GM12801 (cell line): ENCODE results near the gene ABI3.

ENCODE experiments used
- CTCF ChIP-seq: IDR thresholded peaks from one replicate; pipeline ENCODE4 v1.5.1; 2011; ENCODE audit warnings: control low read depth; ENCODE audit not compliant: insufficient read length; ENCODE audit errors: extremely low read depth

Gene ABI3

GRCh38 chr17:49266233-49266632 is 55.7 kb downstream of the ABI3 start:
- no peak for TF ChIP-seq CTCF

- no peak for TF ChIP-seq CTCF
Measured at GRCh38 chr17:49267912-49268311, 57.4 kb downstream of the ABI3 start.

GRCh38 chr17:49269356-49269755 is 58.8 kb downstream of the ABI3 start:
- TF ChIP-seq CTCF = no peak
